22Rv1 (cell line): ENCODE results near the gene AP3S2.

ENCODE experiments used
- H3K27ac ChIP-seq: fragments of 450-650 bp; 2 replicates; pipeline ENCODE4 v1.5.1; 2017
- CTCF ChIP-seq: fragments of 450-650 bp; IDR thresholded peaks from 2 replicates; pipeline ENCODE4 v1.5.1; 2017; ENCODE audit warnings: mild to moderate bottlenecking
- ZFX ChIP-seq: fragments of 450-650 bp; IDR thresholded peaks from 2 replicates; pipeline ENCODE4 v1.6.1; 2017; ENCODE audit warnings: antibody characterized with exemption, borderline replicate concordance

AP3S2 gene

DNA sequence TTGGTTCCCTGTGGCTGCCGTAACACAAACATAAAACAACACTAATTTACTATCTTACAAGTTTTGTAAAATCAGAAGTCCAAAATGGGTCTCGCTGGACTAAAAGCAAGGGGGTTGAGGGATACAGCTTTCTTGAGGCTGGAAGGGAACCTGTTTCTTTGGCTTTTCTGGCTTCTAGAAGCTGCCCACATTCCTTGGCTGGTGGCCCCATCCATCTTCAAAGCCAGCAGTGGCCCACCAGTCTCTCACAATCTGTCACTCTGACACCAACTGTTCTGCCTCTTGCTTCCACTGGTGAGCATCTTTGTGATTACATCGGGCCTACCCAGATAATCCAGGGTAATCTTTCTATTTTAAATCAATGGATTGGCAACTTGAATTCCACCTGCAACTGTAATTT, 78.0 kb downstream of the AP3S2 start:
- no peak overlapping the region for H3K27ac ChIP-seq
- no peak for TF ChIP-seq CTCF

GRCh38 chr15:89814112-89814742, 79.6 kb downstream of the AP3S2 start:
- TF ChIP-seq ZFX (no peak), CTCF (no peak)
- H3K27ac ChIP-seq: no peak overlapping the region

DNA sequence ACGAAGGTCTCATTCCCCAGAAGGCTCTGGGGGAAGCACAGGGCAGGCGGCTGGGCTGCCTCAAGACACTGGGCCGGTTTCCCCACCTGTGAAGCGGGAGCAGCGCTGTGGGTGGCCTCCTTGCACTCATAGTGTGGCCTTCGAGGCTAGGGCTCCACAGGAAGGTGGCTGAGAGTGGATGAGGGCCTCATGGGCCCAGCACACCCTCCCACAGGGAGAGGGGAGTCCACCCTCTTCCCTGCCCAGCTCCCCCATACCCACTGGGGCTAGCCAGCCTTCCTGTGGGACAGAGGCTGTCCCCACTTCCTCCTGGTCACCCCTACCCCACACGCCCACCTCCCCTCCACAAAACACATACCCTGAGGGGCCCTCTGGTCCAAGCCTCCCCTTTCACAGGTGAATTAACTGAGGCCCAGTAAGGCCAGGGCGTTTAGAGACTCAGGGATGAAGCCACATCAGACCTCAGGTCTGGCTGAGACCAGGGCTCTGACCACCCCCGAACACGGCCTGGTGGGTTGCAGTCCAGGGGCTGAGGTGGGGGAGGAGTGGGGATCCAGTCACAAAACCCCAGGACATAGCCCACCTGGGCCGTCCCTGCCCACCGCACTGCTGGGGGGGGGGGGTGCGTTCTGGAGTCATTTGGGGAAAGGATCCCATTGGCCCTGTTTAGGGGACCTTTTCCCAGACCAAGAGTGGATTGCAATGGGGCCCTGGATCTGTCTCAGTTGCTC, 80.2 kb downstream of the AP3S2 start:
- TF ChIP-seq CTCF (no peak), ZFX (no peak)
- no peak overlapping the region for H3K27ac ChIP-seq

DNA sequence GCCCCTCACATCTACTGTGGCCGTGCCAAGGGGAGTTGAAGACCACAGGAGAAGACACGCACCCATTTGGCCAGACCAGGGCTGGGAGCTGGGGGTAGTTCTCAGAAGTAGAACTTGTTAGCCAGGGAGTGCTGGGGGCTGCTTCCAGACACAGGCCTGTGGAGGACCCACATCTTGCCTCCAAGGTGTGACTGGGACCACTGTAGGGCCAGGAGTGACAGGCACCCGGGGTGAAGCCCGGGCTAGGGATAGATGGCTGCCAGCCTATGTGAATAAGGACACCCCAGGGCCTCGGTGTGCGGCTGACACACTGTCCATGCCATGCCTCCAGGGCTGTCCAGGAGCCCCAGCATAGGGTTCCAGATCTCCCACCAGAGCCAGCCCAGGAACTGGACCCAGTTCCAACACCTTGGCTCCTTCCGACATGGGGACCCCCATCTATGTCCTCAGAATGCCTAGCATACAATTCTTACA, 80.9 kb downstream of the AP3S2 start:
- no peak overlapping the region for H3K27ac ChIP-seq
- TF ChIP-seq CTCF (no peak), ZFX (no peak)

- no peak for TF ChIP-seq CTCF
- TF ChIP-seq ZFX: no peak
- H3K27ac ChIP-seq: no peak overlapping the region
Measured at GRCh38 chr15:89812011-89812846, 81.6 kb downstream of the AP3S2 start.

DNA sequence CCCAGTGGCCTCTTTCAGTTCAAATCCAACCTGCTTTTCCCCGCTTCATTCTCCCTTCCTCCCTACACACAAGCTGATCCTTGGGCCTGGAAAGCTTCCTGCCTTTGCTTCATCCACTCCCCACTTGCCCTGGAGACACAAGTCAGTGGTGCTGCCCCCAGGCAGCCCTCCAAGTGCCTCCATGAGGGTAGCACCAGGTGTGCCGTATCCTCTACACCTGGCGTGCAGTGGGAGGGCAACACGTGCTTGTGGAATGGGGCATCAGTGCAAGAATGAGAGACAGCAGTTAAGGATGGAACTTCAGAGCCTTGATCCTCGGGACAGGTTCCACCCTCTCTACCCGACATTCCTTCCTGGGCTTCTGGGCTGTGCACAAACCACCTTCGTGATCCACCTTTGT, 83.0 kb downstream of the AP3S2 start:
- TF ChIP-seq CTCF: no peak
- no peak for TF ChIP-seq ZFX
- H3K27ac ChIP-seq: no peak overlapping the region

DNA sequence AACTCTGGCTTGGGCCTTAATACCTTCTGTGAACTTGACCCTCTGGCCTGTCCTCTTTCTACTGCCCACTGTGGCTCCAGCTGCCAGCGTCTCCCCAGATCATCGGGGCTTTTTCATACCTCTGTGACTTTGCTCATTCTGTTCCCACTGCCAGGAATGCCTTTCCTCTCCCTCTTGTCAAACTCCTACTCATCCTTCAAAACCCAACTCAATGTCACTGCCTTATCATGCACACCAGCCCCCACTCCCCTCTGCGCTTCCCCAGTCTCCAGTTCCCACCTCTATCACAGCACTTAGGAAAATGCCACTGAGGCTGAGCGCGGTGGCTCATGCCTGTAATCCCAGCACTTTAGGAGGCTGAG, 84.0 kb downstream of the AP3S2 start:
- no peak overlapping the region for H3K27ac ChIP-seq
- TF ChIP-seq ZFX: no peak
- no peak for TF ChIP-seq CTCF
